Measurements from ENCODE around the gene SERPINB11.
"Not testable (repeated sequence)": the region's sequence is repeated elsewhere in the genome, so short reads cannot be mapped to it uniquely, and the experiment has no call there.

SERPINB11 gene

DNA sequence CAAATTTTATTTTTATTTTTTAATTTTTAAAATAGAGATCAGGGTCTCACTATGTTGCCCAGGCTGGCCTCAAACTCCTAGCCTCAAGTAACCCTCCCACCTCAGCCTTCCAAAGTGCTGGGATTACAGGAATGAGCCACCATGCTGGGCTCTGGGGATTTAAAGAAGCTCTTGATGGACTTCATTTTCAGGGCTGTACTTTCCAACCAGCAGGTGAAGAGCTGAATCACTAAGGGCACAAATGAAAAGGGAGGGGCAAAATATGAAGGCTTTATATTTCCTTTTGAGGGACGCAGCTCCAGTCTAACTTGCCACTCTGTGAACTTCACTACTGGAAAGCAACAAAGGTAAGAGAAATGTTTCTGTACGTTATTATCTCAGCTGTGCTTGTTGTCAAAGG, at the start of gene SERPINB11:
Gene SERPINB11, plus strand, starts transcription at position 301 of the 400 bp plus-strand sequence. CDS start 7,234 bp downstream, outside the sequence.
- no peak for DNase-seq

- DNase-seq: not testable (repeated sequence)
Observed at GRCh38 chr18:63658920-63659319, 43.8 kb upstream of the SERPINB11 start.

DNA sequence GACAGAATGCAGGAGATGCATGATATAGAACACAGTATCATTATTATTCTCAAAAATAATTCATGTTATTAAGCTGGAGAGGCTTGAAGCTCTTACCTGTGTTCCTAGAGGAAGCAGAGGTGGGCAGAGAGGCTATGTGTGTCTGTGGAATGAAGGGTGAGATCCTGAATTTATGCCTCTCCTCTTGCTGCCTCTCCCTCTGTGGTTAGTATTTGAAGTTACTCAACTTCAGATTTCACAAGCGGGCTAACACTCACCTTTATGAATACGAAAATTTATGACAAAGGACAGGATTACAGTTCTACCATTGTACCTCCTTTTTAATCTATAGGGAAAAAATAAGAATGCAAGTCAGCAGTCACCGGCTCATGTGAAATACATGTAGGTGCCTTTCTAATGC, 41.0 kb upstream of the SERPINB11 start, which contains the start of gene SERPINB3:
Gene SERPINB3, minus strand, starts transcription at position 144 of the 400 bp plus-strand sequence. CDS start 677 bp downstream, outside the sequence.
- not testable (repeated sequence) for DNase-seq

- no peak for DNase-seq
Observed at GRCh38 chr18:63664571-63664970, 38.2 kb upstream of the SERPINB11 start.

- peak; percentile 14 for DNase-seq
Observed at GRCh38 chr18:63676526-63677323, 26.0 kb upstream of the SERPINB11 start.

DNA sequence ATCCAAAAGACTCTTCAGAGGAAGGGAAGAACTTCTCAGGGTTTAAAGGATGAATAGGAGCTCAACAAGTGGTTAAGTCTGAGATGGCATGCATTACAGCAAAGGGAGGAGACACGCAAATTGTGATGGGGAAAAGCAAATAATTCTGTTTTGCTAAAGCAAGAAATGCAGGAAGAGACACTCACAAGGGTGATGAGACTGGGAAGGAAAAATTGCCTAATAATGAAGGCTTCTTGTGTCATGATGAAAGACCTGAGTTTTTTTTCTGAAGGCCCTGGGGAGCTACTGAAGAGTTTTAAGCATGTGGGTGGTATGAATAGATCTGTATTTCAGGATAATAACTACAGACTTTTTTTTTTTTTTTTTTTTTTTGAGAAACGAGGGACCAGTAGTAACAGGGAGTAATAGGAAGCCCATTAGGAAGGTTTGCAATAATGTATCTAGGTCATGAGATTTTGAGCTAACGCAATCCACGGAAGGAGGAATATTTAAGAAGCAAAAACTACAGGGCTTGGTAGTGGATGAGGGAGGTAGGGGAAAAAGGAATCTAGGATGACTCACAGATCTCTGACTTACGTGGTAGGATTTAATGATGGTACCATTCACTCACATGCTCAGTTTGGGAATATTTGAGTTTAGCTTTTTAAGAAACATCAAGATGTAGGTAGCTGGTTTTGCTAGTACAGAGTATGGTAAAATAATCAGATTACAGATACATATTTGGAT, 25.1 kb upstream of the SERPINB11 start:
- no peak for DNase-seq

DNA sequence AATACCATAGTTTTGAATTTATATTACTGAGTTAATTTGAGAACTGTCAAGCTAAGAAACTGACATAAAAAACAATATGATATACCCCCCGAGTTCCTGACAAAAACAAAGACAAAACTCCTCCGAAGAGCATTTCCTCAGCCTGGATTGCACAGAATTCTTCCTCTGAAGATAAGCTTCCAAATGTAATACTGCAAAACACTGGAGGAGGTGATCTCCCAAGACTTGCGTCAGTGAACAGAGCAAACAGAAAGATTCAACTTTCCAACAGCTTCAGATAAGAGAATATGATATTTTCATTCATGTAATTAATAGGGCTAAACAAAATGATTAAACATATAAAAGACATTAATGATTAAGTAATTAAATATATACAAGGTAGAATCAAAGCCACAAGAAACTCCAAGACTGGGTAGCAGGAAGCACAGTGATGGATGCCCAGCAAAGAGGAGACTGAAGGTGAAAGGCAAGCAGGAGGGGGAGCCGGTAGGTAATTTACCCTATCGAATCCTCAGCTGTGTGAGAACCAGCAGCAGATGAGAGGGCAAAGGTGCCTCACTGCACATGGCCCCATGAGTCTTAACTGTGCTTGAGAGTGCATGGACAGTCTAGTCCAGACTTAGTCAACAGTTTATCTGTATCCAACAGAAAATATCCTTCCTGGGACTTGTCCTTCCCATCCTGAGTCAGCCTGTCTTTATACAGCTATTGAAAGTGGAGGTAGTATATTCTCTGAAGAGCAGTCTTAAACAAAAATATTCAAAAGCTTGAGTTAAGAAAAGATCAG, 22.7 kb upstream of the SERPINB11 start:
- DNase-seq: no peak

- DNase-seq: peak; percentile 83
Observed at GRCh38 chr18:63681449-63682340, 21.1 kb upstream of the SERPINB11 start.

GRCh38 chr18:63683152-63683551, 19.6 kb upstream of the SERPINB11 start:
- DNase-seq: no peak

GRCh38 chr18:63683890-63684289, 18.9 kb upstream of the SERPINB11 start:
- DNase-seq: no peak

- DNase-seq: no peak
Observed at GRCh38 chr18:63684718-63685117, 18.0 kb upstream of the SERPINB11 start.

DNA sequence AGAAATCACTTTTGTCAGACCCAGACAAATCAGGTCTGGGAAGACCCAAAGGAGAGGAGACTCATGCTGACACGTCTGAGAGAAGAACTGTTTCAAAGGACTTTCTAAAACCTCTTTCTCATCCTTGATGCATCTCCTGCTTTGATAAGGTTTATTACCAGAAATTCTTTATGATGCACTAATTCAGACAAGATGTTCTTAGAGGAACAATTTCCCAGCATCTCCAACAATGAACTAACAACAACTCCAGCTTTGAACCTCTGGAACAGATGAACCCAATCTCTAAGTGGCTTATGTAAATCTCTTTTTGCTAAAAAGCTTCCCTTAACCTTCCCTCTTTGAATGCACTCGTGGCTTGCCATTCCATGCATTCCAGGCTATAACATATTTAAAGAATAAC, 15.9 kb upstream of the SERPINB11 start:
- DNase-seq: no peak

DNA sequence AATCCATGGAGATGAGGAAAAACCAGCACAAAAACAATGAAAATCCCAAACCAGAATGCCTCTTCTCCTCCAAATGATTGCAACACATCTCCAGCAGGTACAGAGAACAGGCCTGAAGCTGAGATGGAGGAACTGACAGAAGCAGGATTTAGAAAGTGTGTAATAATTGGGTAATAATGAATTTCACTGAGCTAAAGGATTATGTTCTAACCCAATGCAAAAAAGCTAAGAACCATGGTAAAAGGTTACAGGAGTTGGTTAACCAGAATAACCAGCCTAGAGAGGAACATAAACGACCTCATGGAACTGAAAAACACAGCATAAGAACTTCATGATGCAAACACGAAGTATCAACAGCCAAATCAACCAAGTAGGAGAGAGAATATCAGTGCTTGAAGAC, 13.7 kb upstream of the SERPINB11 start:
- no peak for DNase-seq

GRCh38 chr18:63697097-63697660, 5.6 kb upstream of the SERPINB11 start:
- DNase-seq: no peak

- DNase-seq: no peak
Observed at GRCh38 chr18:63700501-63700900, 2.3 kb upstream of the SERPINB11 start.

DNA sequence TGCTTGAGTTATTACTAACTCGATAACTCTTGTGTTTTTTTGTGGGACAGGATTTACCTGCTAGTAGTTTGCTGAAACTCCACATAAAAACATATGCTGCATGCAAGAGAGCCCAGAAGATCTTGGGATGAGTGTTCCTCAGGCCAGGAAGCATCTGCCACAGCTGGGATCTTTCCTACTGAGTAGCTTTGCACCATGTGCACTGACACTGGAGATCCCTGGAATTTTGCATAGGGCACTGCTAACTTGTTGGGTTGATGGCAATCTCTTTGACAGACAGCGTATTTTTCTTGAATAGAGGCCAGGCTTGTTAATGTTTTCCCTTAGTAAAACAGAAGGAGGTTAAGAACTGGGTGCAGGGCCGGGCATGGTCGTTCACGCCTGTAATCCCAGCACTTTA, 808 bp upstream of the SERPINB11 start:
- DNase-seq: no peak

GRCh38 chr18:63705401-63705800, 2.6 kb downstream of the SERPINB11 start:
- DNase-seq: no peak

GRCh38 chr18:63707816-63708215, 5.1 kb downstream of the SERPINB11 start:
- no peak for DNase-seq

GRCh38 chr18:63708650-63709049, 5.9 kb downstream of the SERPINB11 start:
- no peak for DNase-seq

GRCh38 chr18:63725682-63726480, 23.1 kb downstream of the SERPINB11 start:
- DNase-seq: no peak

GRCh38 chr18:63730773-63731172, 28.0 kb downstream of the SERPINB11 start:
- no peak for DNase-seq
